Brain pericyte (primary cell): ENCODE data around the gene EXOC7.

ENCODE experiments used
- DNase-seq: peaks from one replicate; pipeline ENCODE4 v3.0.0-alpha.2; 2012; ENCODE audit warnings: low read depth, low spot score

Gene EXOC7

GRCh38 chr17:76120658-76121008, 17.0 kb upstream of the EXOC7 start:
- DNase-seq = no peak

GRCh38 chr17:76119409-76120371, 16.1 kb upstream of the EXOC7 start:
- DNase-seq = no peak

GRCh38 chr17:76115138-76115754, 11.7 kb upstream of the EXOC7 start:
- DNase-seq = no peak

- DNase-seq = no peak
Measured at GRCh38 chr17:76111956-76112355, 8.4 kb upstream of the EXOC7 start.

DNA sequence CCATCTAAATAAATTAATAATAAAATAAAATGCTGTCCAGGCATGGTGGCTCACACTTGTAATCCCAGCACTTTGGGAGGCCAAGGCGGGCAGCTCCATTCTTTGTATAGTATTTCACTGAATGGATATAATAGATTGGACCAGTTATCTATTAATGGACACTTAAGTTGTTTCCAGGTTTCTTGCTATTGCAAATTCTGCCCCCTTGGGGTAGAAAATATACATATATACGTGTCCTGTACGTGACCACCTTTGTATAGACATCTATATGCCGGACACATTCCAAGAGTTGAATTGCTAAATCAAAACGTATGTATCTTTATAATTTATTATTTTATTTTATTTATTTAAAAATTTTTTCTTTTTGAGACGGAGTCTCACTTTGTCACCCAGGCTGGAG, 3.9 kb upstream of the EXOC7 start:
- no peak for DNase-seq

- no peak for DNase-seq
Measured at GRCh38 chr17:76106703-76107102, 3.1 kb upstream of the EXOC7 start.

- DNase-seq = no peak
Measured at GRCh38 chr17:76104896-76105231, 1.3 kb upstream of the EXOC7 start.

GRCh38 chr17:76104140-76104895, 731 bp upstream of the EXOC7 start:
- no peak for DNase-seq

- DNase-seq = no peak
Measured at GRCh38 chr17:76102944-76103273, 678 bp downstream of the EXOC7 start.

DNA sequence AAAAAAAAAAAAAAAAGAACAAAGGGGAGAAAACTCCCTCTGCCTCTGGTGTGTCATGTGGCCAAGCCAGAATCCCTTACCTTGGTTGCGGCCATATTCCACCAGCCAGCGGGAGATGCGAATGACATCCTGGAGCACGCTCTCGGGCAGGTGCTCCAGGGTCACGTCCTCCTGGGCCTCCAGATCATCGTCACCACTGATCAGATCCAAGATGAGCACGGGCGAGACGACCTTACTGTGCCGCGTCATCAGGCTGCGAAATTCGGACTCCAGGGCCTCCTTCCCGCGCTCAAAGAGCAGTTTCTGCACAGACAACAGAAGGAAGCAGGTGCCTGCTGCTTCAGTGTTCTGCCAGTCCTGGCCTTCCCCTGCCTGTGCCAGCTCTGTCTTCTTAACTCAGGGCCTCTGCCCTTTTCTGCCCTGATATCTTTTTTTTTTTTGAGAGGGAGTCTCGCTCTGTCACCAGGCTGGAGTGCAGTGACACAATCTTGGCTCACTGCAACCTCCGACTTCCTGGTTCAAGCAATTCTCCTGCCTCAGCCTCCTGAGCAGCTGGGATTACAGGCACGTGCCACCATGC, 5.8 kb downstream of the EXOC7 start:
- no peak for DNase-seq

DNA sequence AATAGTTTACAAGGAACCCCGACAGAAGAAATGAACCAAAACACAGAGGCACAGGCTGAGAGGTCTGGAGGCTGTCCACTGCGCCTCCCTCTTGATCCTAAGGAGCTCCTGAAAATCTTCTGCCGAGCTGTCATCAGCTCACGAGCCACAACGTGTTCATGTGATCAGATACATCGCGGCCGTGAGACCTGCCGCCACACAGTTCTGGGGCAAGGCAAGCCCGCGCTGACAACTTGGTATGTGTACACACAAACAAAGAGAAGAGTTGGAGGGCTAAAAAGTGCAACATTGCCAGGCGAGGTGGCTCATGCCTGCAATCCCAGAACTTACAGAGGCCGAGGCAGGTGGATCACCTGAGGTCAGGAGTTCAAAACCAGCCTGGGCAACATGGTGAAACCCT, 7.6 kb downstream of the EXOC7 start:
- no peak for DNase-seq

- DNase-seq = no peak
Measured at GRCh38 chr17:76094046-76094445, 9.5 kb downstream of the EXOC7 start.

GRCh38 chr17:76092526-76093413, 10.8 kb downstream of the EXOC7 start:
- no peak for DNase-seq

DNA sequence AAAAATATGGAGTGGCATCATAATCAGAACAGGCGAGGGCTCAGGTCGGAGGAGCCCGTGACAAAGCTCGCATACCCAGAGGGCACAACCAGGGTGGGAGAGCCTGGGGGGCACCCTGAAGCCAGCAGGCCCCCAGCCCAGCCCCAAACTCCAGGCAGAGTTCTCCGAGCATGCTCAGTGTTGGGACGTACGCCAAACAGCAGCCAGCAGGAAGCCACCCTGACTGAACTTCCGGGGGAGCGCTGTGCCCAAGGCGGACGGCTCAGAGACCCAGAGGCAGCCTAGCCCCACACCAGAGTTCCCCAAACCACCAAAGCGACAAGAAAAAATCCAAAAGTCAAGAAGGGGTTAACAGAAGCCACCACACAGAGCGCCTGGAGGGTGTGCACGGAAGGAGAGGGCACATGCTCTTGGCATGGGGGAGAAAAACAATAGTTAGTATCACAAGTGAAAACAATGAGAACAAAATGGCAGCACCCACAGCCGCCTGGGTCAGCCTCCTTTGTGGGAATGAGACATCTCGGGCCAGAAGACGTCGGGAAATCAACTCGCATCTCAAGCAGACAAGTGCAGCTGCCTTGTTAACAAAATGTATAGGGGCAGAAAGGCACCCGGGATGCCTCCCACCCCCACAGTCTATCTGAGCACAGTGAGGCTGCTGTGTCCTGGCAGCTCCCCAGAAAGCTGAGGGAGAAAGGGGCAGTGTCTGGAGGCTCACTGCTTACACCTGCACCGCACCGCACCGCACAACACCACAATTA, 11.9 kb downstream of the EXOC7 start:
- DNase-seq = no peak

- DNase-seq = no peak
Measured at GRCh38 chr17:76090517-76091129, 13.0 kb downstream of the EXOC7 start.

GRCh38 chr17:76089680-76090516, 13.7 kb downstream of the EXOC7 start:
- DNase-seq = no peak

DNA sequence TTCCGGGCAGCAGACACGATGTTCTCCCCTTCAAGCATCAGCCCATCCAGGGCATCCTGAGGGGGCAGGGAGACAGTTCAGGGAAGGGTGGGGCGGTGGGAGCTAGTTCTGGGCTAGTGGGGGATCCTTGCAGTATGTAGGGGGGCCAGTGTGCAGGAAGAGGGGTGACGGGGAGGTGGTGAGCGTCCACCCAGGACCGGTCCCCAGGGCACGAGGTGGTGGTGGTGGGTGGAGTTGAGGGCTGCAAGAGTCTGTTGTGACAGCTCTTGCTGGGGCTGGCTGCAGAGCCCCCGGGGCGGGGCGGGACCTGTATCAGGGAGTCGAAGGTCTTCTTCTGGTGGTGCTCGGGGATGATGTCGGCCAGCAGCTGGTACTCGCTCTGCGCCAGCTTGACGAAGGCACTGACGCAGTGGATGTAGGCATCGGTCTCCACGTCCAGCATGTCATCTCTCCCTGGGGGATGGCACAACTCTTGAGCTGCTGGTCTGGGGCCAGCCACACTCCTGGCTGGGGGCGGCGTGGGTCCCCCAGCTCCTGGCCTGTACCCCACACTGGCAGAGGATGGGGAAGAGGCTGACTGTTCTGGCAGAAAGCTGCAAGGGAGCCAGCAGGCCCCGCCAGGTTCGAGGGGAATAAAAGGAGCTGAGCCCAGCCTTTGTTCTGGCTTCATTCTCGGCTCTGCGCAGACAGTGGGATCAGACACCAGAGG, 14.6 kb downstream of the EXOC7 start:
- DNase-seq = no peak

- no peak for DNase-seq
Measured at GRCh38 chr17:76088041-76088867, 15.3 kb downstream of the EXOC7 start.
